CD14-positive monocyte (primary cell): ENCODE measurements around the gene OR8D2. TPM values are rescaled to one million over a fixed set of nuclear protein-coding genes. Genes with fewer than 3 reads are reported as not detected.
A peak's percentile ranks its signal among the peaks of the same experiment; 100 is the strongest.

ENCODE experiments used
- DNase-seq, 3 donors: peaks; one replicate each; pipeline ENCODE4 v3.0.0-alpha.2; 2011 to 2022
- H2AFZ ChIP-seq: 2 replicates; pipeline ENCODE4 v1.6.0; 2012; ENCODE audit warnings: mild to moderate bottlenecking, low read depth, low read length, inconsistent platforms; ENCODE audit not compliant: insufficient read depth, poor library complexity, severe bottlenecking
- H3K27ac ChIP-seq, 2 donors: 1 replicate in 1 of 2; 2 replicates in 1 of 2; pipeline ENCODE4 v1.5.1; 2012 to 2013; ENCODE audit warnings: low read length in 2 of 2, control low read depth in 1 of 2, inconsistent platforms in 1 of 2, low read depth in 1 of 2, mild to moderate bottlenecking in 1 of 2
- H3K27me3 ChIP-seq, 2 donors: one replicate each; pipeline versions ENCODE4 v1.6.0 to v1.6.1; 2011 to 2013; ENCODE audit warnings: low read length in 2 of 2; ENCODE audit not compliant: control insufficient read depth in 2 of 2, insufficient read depth in 2 of 2
- H3K36me3 ChIP-seq, 2 donors: replicated peaks in 1 of 2; 1 replicate in 1 of 2; 2 replicates in 1 of 2; pipeline versions ENCODE4 v1.5.1 to v1.6.1; 2012 to 2013; ENCODE audit warnings: low read length in 2 of 2, control low read depth in 1 of 2, inconsistent platforms in 1 of 2, mild to moderate bottlenecking in 1 of 2; ENCODE audit not compliant: insufficient read depth in 2 of 2, control insufficient read depth in 1 of 2
- H3K4me1 ChIP-seq, 2 donors: 1 replicate in 1 of 2; 2 replicates in 1 of 2; pipeline versions ENCODE4 v1.5.1 to v1.6.1; 2012 to 2013; ENCODE audit warnings: low read length in 2 of 2, control low read depth in 1 of 2, inconsistent platforms in 1 of 2, mild to moderate bottlenecking in 1 of 2, moderate library complexity in 1 of 2; ENCODE audit not compliant: insufficient read depth in 2 of 2, control insufficient read depth in 1 of 2
- H3K4me2 ChIP-seq: replicated peaks from 2 replicates; pipeline ENCODE3; 2012; ENCODE audit warnings: low read length, moderate library complexity, mild to moderate bottlenecking; ENCODE audit not compliant: poor library complexity, severe bottlenecking; ENCODE audit errors: extremely low read depth
- H3K4me3 ChIP-seq, 3 experiments: fragments of 200-600 bp in 1 of 3; sonication (generic) in 1 of 3; replicated peaks in 1 of 3; 1 replicate in 2 of 3; 2 replicates in 1 of 3; pipeline ENCODE4 v1.5.1; 2011 to 2013; ENCODE audit warnings: low read length in 3 of 3, mild to moderate bottlenecking in 3 of 3, control low read depth in 2 of 3, low read depth in 2 of 3, inconsistent platforms in 1 of 3, moderate library complexity in 1 of 3
- H3K79me2 ChIP-seq: 2 replicates; pipeline ENCODE4 v1.6.0; 2012; ENCODE audit warnings: mild to moderate bottlenecking, control low read depth, inconsistent platforms, low read length, moderate library complexity; ENCODE audit not compliant: insufficient read depth
- H3K9ac ChIP-seq: 2 replicates; pipeline ENCODE4 v1.6.0; 2017; ENCODE audit warnings: low read length, mild to moderate bottlenecking; ENCODE audit not compliant: insufficient read depth, poor library complexity, severe bottlenecking
- H3K9me3 ChIP-seq, 2 donors: replicated peaks in 1 of 2; 1 replicate in 1 of 2; 2 replicates in 1 of 2; pipeline versions ENCODE4 v1.5.1 to v1.6.1; 2012 to 2013; ENCODE audit warnings: low read length in 2 of 2, control low read depth in 1 of 2; ENCODE audit not compliant: control insufficient read depth in 1 of 2, insufficient read depth in 1 of 2
- H4K20me1 ChIP-seq: 2 replicates; pipeline ENCODE4 v1.6.0; 2012; ENCODE audit warnings: mild to moderate bottlenecking, low read length, control low read depth, moderate library complexity; ENCODE audit not compliant: insufficient read depth
- H3K27ac Mint-ChIP-seq, 7 donors: one replicate each; pipeline ENCODE4 v1.8.0; 2020; ENCODE audit warnings: mild to moderate bottlenecking in 7 of 7, mixed read lengths in 7 of 7, moderate library complexity in 6 of 7, inconsistent platforms in 2 of 7
- H3K27me3 Mint-ChIP-seq, 3 donors: one replicate each; pipeline ENCODE4 v1.8.0; 2021 to 2022; ENCODE audit warnings: low read depth in 3 of 3, mild to moderate bottlenecking in 3 of 3, mixed read lengths in 3 of 3, moderate library complexity in 3 of 3, inconsistent platforms in 1 of 3
- H3K36me3 Mint-ChIP-seq, 2 donors: one replicate each; pipeline ENCODE4 v1.8.0; 2020; ENCODE audit warnings: mixed read lengths in 2 of 2, inconsistent platforms in 1 of 2, mild to moderate bottlenecking in 1 of 2
- H3K4me1 Mint-ChIP-seq: one replicate; pipeline ENCODE4 v1.8.0; 2020; ENCODE audit warnings: mild to moderate bottlenecking, mixed read lengths
- H3K4me3 Mint-ChIP-seq, 2 donors: one replicate each; pipeline ENCODE4 v1.8.0; 2020; ENCODE audit warnings: mild to moderate bottlenecking in 2 of 2, mixed read lengths in 2 of 2, moderate library complexity in 1 of 2
- H3K9me3 Mint-ChIP-seq, 7 donors: one replicate each; pipeline ENCODE4 v1.8.0; 2020 to 2022; ENCODE audit warnings: mixed read lengths in 7 of 7, mild to moderate bottlenecking in 6 of 7, moderate library complexity in 6 of 7, inconsistent platforms in 2 of 7
- WGBS: methylation state at CpG from one replicate; pipeline ENCODE4 v1.1.5; 2013; ENCODE audit warnings: missing lambda C conversion rate; ENCODE audit not compliant: insufficient coverage; 5-methylcytosine and 5-hydroxymethylcytosine counted together
- intact Hi-C, 2 donors: fragments of 100-400 bp; cut with micrococcal nuclease; formaldehyde crosslinking; loops; one replicate each; pipeline versions ENCODE4 v1.15.0 to v1.15.1; 2023
- polyA plus RNA-seq, 3 donors: library from polyadenylated mRNA; depleted of rRNA in 1 of 3; unstranded in 2 of 3; stranded (reverse) in 1 of 3; fragments of 300-500 nt in 2 of 3; fragments of >200 nt in 1 of 3; fragmentation: Illumina TruSeq in 2 of 3; gene quantifications; 1 replicate in 2 of 3; 2 replicates in 1 of 3; pipeline ENCODE4 v1.2.3, GENCODE V29; 2012 to 2021
- TF ChIP-seq, protein P1 (sequence below): fragments of 200-600 bp; IDR thresholded peaks from one replicate; pipeline ENCODE4 v1.8.0; 2022; ENCODE audit warnings: antibody characterized with exemption, mild to moderate bottlenecking

Gene OR8D2
- polyA plus RNA-seq, 3 donors, result not detected

DNA sequence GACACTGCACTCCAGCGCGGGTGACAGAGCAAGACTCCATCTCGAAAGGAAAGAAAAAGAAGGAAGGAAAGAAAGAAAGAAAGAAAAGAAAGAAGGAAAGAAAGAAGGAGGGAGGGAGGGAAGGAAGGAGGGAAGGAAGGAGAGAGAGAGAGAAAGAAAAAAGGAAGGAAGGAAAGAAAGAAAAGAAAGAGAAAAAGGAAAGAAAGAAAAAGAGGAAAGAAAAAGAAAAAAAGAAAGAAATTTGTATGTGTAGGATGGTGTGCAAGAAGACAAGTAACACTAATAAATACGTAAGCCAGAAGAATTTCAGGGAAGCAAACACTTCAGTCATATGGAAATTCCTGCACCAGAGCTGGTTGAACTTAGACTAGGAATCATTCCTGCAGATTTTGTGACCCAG lies 6.9 kb downstream of the OR8D2 start:
- H4K20me1 ChIP-seq, result no peaks in the 10 kb centered on the region
- no peak overlapping the region for H3K27ac ChIP-seq
- 100% methylated on average over 3 of the region's 4 CpGs for WGBS
- intact Hi-C loops, result no loop called here
- H3K9me3 ChIP-seq, result no peaks in the 10 kb centered on the region
- no peaks in the 10 kb centered on the region for H3K4me1 Mint-ChIP-seq
- TF ChIP-seq, protein P1, sequence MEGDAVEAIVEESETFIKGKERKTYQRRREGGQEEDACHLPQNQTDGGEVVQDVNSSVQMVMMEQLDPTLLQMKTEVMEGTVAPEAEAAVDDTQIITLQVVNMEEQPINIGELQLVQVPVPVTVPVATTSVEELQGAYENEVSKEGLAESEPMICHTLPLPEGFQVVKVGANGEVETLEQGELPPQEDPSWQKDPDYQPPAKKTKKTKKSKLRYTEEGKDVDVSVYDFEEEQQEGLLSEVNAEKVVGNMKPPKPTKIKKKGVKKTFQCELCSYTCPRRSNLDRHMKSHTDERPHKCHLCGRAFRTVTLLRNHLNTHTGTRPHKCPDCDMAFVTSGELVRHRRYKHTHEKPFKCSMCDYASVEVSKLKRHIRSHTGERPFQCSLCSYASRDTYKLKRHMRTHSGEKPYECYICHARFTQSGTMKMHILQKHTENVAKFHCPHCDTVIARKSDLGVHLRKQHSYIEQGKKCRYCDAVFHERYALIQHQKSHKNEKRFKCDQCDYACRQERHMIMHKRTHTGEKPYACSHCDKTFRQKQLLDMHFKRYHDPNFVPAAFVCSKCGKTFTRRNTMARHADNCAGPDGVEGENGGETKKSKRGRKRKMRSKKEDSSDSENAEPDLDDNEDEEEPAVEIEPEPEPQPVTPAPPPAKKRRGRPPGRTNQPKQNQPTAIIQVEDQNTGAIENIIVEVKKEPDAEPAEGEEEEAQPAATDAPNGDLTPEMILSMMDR, result no peak
- no peak overlapping the region for H3K4me3 ChIP-seq
- no peak overlapping the region for H3K9ac ChIP-seq
- H3K27me3 Mint-ChIP-seq, result peaks cover 0 to 2% (median 1%) of the 10 kb centered on the region in 3 donors
- peak overlapping the region in 1 of 7 donors; percentile 66 for H3K27ac Mint-ChIP-seq
- peaks cover 0 to 5% (median 2%) of the 10 kb centered on the region in 7 donors for H3K9me3 Mint-ChIP-seq
- DNase-seq, result no peak
- no peak overlapping the region for H3K4me3 Mint-ChIP-seq
- H3K36me3 Mint-ChIP-seq, result no peaks in the 10 kb centered on the region
- H3K79me2 ChIP-seq, result no peaks in the 10 kb centered on the region
- no peak overlapping the region for H3K4me2 ChIP-seq
- H3K4me1 ChIP-seq, result no peaks in the 10 kb centered on the region
- H3K36me3 ChIP-seq, result no peaks in the 10 kb centered on the region
- H3K27me3 ChIP-seq, result no peaks in the 10 kb centered on the region
- no peak overlapping the region for H2AFZ ChIP-seq

DNA sequence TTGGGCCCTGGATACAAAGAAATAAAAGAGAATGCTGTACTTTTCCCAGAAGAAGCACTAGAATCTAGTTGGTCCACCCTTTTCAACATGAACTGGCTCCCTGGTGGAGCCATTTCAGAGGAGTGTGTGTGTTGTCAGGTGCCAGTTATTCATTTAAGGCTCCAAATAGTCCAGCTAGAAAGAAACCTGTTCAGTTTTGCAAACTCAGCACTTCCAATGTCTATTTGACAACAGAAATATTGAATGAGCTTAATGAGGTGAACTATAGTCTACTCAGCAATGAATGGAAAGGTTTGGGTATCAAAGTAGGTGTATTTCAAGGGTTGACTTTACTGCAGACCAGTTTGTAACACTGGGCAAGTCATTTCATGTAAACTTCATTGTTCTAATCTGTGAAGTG lies 8.3 kb downstream of the OR8D2 start:
- intact Hi-C loops, result no loop called here
- Histone ChIP-seq H4K20me1 (no peaks in the 10 kb centered on the region), H3K4me1 (no peaks in the 10 kb centered on the region), H3K36me3 (no peaks in the 10 kb centered on the region), H2AFZ (no peak overlapping the region), H3K79me2 (no peaks in the 10 kb centered on the region), H3K27ac (no peak overlapping the region), H3K27me3 (no peaks in the 10 kb centered on the region), H3K9me3 (no peaks in the 10 kb centered on the region), H3K4me2 (no peak overlapping the region), H3K9ac (no peak overlapping the region), H3K4me3 (no peak overlapping the region)
- Mint-ChIP-seq H3K27ac (no peak overlapping the region), H3K27me3 (peaks cover 0 to 2% (median 1%) of the 10 kb centered on the region in 3 donors), H3K4me1 (no peaks in the 10 kb centered on the region), H3K36me3 (no peaks in the 10 kb centered on the region), H3K9me3 (peaks cover 0 to 5% (median 2%) of the 10 kb centered on the region in 7 donors), H3K4me3 (no peak overlapping the region)
- TF ChIP-seq, protein P1, result no peak
- no peak for DNase-seq
